Measurements from ENCODE around the gene SP2.

The SP2 gene

DNA sequence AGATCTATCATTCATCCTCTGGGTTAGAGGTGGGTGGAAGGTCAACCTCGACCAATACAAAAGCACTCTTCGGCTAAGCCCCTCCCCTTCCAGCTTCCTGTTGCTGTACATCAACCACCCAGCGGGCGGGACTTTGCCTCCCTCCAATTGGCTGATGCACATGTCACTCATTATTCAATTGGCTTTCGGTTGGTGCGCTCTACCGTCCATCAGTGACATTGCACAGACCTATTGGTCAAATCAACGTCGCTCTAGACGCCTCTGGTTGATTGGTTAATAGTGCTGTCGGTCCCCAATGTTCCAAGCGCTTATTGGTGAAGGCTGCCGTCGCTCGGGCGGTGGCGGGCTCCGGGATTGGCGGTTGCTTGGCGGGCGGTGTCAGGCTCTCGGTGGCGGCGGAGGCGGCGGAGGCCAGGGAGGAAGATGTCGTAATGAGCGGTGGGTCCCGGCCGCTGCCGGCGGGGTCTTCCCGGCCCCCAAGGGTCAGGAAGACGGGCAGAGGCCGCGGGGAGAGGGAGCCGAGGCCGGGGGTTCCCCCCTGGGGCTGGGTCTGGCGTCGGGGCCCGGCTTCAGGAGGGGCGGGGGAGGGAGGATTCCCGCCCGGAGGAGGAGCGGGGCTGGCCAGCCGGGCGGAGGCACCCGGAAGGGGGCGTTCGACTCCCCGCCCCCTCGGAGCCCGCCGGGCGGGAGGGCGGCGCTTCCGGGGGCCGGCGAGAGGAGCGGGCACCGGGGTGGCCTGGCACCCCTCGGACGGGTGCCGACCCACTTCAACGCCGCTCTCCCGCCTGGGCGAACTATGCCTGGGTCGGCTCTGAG lies at the start of gene SP2:
SP2 (plus strand) TSS at position 381 of the 816 bp plus-strand sequence; CDS start at position 432, 51 bp downstream.
- DNase-seq (ENCODE audit: low read depth) = peak; percentile 100

DNA sequence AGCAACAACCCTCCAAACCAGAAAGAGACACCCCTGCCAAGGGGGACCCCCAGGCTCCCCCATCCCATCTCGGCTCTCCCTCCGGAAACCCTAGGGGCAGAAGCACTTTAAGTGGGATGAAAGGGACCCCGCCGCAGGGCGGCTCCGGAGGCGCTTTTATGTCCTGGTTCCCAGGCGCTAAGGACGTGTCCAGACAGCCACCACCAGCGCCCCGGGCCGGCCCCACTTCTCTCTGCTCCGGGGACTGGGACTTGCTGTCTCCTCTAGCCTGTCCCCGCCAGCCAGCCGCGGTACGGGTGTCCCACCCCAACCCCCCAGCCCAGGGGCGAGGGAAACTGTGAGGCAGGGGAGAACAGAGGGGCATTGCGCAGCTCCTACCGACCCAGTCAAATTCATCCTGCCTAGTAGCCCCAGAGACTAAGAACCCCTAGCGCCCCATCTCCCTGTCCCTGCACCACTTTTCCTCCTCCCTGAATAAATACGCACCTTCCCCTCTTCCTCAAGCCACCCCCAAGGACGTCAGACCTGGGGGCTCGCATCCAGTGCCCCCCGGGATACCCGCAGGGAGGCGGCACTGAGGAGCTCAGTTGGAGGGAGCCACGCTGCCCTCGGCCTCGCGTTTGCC lies 49.2 kb upstream of the SP2 start:
- DNase-seq (ENCODE audit: low read depth) = no peak

DNA sequence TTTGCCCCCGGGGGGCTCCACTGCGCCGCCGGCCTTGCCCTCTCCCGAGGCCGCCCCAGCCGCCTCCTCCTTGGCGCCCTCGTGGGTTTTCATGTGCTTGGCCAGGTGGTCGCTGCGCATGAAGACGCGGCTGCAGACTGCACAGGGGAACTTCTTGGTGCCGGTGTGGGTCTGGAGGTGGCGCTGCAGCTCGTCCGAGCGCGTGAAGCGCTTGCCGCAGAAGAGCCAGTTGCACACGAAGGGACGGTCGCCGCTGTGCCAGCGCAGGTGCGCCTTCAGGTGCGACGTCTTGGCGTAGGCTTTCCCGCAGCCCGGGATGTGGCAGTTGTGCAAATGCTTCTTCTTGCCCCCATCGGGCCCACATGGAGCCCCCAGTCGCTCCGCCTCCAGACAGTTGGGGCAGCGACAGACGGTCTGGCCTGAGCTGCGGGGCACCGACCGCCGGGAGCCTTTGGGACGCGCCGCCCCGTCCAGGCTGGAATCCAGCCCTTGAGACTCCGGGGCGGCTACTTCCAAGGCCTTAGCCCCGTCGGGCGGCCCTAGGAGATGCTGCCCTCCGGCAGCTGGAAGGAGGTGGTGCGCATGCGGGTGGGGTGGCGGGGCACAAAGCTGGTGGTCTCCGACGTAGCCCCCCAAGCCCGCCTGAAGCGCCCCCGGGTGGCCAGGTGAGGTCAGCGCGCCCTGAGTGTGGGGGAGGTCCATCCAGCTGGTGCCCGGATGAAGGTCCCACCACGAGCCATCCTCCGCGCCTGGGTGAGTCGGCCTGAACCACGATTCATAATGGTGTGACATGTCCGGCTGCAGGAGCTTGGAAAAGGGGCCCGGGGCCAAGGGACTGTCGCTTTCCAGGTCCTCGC lies 48.5 kb upstream of the SP2 start:
- no peak for DNase-seq (ENCODE audit: low read depth)

DNA sequence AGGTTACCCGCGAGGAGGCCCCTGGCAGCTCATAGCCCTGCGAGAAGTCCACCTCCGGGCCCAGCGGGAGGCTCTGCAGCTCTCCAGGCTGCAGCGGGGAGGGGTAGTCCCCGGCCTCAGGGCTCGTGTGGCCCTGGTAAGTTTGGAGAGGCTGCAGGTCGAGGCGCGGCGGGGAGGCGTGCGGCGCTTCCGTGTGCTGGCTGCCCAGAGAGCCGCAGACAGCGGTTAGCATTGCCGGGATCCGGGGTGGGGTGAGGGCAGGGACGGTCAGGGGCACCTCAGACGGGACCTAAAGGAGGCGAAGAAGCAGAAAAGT lies 47.9 kb upstream of the SP2 start:
- no peak for DNase-seq (ENCODE audit: low read depth)

DNA sequence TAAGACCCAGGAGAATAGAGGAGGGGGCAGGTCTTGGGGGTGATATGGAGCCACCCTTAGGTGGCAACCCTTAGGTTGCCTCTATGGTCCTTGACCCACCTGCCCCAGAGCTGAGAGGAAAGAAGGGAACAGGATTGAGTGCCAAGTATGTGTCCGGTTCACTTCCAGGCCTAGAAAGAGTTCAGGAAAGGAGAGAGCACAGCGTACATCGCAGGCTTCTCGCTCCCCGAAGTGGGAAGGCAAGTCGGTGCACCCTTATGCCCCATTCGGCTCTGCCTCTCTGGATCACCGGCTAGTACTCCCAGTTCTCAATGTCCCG lies 45.7 kb upstream of the SP2 start:
- no peak for DNase-seq (ENCODE audit: low read depth)

DNA sequence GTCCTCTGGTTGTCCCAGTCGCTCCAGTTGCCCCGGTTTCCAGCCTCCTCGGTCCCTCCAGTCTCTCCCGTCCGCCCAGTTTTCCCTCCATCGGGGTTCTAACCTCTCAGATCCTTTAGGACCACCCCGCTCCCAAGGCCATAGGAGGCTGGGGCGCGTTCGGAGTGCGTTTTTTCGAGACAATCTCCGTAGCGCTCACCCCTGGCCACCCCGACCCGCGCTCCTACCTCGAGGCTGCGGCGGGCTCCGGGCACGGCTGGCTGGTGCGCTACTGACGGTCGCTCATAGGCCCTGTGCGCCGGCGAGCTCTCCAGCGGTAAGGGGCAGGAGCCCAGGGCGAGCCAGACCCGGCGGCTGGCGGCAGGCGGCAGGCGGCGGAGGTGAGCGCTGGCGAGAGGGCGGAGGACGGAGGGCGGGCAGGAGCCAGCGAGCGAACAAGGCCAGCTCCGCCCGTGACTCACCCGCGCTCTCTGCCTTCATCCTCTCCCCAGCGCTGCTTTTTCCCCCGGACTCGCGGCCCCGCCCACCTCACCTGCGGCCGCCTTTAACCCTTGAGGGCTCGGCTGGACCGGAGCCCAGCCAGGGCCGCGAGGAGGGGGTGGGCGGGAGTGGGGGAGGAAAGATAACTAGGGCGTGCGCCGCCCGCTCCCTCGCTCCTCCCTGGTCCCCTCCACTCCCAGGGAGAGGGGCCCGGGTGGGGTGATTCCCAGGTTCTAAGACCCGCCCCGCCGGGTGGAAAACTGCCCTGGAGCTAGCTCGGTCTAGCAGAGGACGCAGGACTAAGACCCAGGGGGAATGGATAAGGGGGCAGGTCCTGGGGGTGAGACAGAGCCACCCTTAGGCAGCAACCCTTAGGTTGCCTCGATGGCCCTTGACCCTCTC lies 45.1 kb upstream of the SP2 start, which contains the start of gene SP6:
SP6 (minus strand) TSS at position 472 of the 882 bp plus-strand sequence. CDS start 2,734 bp downstream, outside the sequence.
- DNase-seq (ENCODE audit: low read depth) = no peak

DNA sequence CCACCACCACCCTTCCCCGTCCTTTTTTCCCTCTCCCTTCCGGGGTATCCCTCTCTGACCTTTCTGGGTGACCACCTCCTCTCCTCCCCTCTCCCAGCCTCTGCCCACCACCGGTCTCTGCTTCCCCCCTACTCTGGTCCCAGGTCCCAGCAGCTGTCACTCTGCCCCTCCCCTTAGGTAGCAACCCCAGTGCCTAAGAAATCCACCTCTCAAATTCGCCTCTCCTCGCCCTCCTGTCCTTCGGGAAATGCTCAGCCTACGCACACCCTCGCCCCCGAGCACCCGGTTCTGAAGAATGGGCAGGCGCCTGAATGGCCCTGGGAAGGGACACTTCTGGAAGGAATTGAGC lies 44.3 kb upstream of the SP2 start:
- no peak for DNase-seq (ENCODE audit: low read depth)

DNA sequence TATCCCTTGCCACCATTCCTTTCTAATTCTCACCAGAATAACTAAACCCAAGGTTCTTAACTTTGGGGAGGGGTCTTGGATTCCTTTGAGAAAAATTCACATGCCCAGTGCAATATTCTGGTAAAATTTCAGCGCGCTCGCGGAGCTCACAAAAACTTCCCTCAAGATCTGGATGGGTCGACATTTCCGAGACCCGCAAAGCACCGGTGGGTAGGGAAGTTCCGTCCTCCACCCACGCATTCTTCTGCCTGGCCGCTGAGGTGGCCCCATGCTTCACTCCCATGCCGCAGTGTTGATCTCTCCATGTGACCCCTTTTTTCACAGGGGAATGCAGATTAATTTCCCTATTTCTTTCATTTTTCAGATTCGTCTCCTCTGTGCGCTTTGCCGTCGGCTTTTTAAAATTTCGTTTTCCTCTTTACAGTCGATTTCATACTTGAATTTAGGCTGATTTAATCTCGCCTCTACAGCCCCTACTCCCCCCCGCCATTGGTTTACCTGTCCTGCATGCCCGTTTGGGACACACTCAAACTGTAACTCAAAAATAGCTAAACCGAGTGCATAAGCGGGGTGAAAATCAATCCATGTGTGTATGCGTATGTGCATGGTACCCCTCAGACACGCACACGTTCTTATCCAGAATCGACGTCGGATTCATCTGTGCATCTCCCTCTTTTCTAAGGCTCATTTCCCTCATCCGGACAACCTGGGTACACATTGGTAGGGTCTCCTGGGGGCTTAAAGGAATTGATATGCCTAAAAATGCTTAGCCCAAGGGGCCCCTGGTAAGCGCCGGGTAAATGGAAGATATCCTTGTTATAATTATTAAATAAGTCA lies 43.7 kb upstream of the SP2 start:
- no peak for DNase-seq (ENCODE audit: low read depth)

DNA sequence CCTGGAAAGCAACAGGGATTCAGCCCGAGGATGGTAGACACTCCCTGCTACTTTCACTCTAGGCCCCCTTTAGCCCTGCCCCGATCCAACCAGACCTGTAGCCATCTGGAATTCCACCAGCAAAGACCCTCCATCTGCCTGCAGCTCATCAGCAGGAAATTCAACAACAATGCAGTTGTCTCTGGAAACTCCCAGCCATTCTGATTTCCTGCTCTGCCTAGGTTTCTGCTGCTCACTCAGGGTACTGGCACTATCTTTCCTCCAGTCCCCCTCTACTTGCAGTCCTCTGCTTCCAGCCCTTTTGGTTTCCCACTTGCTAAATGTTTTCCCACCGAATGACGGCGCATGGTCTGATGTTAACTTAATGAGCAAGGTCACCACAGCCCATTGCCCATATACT lies 42.4 kb upstream of the SP2 start:
- no peak for DNase-seq (ENCODE audit: low read depth)

DNA sequence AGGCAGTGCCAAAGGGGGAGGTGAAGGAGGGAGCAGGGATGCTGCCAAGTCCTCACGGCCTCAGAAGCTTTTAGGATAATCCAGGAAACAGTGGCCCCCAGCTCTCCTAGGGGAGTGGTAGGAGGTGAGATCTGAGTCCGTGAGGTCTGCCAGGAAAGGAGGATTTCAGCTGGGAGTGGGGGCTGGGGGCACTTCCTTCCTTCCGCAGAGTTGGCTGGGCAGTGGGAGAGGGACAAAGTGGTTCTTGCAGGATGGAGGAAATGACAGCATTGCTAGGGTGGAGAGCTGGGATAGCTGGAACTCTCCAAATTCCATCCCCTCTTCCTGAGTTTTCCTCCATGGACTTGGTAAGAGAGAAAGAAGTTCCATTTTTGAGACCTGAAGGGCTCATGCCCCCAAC lies 40.3 kb upstream of the SP2 start:
- DNase-seq (ENCODE audit: low read depth) = no peak

DNA sequence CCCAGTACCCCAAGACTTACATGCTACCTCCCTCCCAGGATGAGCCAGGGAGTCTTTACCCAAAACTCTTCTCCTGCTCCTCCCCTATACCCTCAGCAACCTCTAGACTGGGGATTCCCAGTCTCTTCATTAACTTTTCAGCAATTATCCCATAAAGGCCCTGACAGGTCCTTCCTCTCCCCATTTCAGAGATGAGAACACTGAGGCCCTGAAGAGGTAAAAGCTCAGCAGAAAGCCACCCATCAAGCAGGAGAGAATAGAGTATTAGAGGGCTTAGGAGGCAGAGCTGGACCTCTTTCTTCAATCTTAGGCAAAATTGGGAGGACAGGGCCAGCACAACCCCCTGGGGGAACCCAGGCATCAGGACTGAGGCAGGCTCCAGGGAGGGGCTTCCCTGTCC lies 39.2 kb upstream of the SP2 start:
- DNase-seq (ENCODE audit: low read depth) = no peak

DNA sequence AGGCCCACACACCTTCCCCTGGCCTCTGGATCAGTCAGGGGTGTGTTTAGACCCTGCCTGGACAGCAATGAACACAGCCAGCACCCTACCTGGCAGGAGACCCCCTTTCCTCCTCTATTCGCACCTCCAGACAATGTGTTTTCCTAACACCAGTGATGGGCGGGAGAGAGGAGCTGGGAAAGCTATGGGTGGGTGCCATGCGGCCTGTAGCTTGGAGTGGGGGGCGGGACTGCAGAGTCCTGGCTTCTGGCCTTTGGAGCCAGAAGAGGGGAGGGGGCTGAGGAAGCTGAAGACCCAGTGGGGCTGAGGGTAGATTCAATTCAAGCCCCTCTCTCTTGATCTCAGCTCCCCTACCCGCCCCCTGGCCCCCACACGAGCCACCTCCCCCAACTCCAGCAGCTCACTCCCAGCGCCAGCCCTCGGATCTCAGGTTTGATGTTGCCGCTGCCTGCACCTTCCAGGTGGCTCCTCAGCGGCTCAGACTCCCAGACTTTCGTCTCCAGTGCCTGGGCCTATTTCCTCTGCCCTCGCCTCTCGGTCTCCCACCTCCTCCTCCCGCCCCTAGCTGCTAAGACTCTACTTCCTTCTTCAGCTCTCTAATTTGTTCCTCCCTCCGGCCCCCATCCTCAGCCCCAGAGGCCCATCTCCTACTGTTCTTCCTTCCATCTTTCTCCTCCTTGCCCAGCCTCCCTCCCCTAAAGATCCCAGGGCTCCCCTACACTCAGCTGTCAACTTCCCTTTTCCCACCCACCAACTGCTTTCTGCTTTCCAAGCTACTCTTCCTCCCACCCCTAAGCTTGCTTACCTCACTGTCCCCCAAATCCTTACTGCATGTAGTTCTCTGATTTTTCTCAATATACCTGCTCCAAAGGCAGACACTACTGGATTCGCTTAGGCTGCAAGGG lies 38.2 kb upstream of the SP2 start:
- no peak for DNase-seq (ENCODE audit: low read depth)

DNA sequence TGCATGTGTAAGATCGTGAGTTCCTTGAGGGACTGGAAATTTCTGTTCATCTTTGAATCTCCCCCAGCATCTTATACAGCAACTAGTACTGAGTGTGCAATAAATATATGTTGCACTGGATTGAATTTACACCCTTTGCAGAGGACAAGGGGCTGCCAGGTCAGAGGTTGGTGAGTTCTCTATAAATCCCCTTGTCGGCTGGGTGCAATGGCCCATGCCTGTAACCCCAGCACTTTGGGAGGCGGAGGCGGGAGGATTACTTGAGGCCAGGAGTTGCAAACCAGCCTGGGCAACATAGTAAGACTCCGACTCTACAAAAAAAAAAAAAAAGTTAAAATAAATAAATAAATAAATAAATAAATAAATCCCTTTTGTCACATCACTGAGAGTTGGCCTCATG lies 35.6 kb upstream of the SP2 start:
- no peak for DNase-seq (ENCODE audit: low read depth)

DNA sequence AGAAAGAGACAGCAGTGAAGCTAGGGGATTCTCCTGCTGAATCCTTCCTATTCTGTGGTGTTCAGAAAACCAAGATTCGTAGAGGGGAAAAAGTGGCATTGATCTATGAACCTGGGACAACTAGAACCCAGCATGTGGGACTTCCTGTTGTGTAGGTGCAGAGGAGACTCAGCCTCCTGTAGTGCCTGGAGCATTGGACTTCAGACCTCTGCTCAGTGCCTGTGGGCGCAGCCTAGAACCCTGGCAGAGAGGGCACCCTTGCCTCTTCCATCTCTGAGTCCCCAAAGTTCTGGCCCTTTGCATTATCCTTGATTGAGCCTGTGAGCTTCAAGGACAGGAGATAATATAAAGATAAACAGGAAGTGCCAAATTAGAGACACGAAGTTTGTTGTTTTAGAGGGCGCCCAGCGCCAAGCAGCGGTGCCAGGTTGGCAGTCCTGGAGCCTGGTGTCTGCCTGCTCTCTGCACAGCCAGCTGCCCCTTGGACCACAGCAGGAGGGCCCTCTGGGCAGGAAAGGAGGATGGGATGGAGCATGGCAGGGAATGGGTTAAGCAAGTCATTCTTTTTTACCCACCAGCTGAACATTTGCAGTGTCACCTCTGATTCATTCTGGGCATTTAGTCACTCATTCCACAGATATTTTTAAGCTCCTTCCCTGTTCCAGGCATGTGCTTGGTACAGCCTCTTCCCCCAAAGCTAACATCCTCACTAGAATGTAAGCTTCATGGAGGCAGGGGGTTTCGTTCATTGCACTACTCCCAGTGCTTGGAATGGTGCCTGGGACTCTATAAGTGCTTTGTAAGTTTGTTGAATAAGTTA lies 33.2 kb upstream of the SP2 start:
- peak; percentile 64 for DNase-seq (ENCODE audit: low read depth)

DNA sequence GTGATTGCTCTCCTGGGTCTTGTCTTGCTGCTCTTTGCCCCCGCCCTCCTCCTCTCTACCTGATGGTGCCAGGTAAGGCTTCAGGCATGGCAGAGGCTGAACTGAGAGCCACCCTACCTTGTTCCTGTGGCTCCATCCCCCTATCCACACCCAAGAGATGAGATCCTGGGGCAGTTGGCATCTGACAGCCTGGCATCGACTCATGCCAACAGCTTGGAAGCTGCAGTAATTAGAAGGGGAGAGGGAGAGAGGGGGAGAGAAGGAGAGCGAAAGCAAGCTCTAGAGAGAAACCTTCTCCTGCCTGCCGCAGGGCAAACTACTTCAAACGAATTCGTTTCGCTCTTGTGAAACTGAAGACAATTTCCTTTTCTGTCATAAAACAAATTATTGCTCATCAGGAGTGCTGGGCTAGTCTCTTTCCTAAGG lies 31.2 kb upstream of the SP2 start:
- DNase-seq (ENCODE audit: low read depth) = no peak

DNA sequence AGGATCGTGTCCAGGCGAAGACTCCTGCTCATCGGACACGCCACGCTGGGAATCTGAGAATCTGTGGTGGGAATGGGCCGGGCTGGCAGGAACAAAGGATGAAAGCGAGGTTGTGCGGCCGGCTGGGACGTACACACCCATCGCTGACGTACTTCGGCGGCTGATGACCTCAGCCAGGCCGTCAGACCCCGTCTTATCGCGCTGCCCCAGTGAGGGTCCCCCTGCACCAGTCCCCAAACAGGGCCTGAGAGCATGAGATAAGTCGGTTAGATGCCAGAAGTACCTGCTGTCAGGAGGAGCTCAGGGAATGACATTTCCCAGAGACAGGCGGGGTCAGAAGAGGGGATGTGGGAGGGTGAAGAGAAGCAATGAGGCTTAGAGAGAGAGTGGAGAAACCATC lies 29.1 kb upstream of the SP2 start:
- DNase-seq (ENCODE audit: low read depth) = no peak

DNA sequence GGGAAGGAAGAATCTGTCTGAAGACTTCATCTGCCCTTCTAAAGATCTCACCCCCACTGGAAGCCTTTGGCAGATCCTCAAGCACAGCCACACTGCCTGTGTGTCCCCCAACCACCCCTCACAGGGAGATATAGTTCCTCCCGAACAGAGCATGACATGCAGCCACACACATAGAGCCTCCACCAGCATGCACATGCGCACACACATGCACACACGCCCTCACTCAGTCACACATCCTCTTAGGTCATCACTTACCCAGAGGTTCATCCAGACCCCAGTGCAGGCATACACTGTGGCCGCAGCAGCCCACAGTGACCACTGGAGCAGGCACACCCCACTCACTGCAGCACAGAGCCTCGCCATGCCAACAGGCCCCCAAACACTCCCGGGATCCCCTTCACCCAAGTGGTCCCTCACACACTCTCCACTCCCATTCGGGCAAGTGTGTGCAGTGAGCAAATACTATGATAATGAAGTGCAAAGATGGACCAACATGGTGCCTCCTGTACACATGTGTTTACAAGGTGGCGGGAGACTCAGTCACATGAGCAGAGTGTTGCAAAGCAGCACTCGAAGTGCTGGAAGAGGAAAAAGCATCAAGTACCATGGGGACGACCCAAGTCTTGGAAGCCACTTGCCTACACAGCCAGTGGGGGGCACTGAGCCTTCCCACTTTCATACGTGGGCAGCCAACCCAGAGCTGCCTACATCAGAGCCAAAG lies 28.1 kb upstream of the SP2 start:
- no peak for DNase-seq (ENCODE audit: low read depth)

DNA sequence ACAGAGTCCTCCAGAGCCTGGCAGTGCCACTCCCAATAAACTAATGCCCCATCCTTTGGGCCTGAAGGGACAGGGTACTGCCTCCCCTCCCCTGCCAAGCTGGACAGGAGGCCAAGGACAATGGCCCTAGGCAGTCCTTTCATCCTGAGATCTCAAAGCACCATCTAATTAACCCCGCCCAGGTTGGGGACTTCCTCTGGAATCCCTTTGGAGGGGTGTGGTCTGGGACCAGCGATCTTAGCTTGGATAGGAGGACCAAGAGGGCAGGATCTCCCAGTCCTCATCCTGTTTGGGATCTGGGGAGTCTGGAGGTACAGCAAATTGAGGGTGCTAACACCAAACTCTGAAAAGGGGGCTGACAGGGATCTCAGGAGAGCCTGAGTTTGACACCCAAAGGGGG lies 26.9 kb upstream of the SP2 start:
- no peak for DNase-seq (ENCODE audit: low read depth)

DNA sequence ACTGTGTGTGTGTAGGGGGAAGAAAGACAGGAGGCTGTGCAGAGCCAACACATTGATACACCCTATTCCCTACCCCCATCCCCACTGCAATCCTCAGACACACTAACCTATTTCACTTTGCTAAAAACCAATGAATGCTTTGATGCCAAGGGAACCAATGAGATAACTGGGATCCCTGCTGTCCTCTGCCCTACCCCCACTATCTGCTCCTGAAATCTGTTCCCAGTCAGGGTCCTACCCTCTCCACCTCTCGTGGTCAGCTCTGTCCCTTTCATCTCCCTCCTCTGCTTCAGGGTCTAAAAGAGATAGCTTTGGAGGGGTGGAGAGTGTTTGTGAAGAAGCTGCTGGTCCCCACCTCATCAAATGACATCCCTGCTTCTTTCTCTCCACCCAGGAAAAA lies 26.0 kb upstream of the SP2 start:
- no peak for DNase-seq (ENCODE audit: low read depth)

Data from GM04503 (cell line).